Endometrium (tissue), 2 donors: Measurements from ENCODE around the gene REXO5.

Source experiments
- FAIRE-seq: peaks from 2 replicates; lab custom pipeline; 2012; peaks lifted over from hg19 to GRCh38; lab: Jason Lieb, UNC
- donor health status: control.
- donor health status: control.

The REXO5 gene

GRCh38 chr16:20871941-20872815 lies 65.9 kb downstream of the REXO5 start:
- no peak for FAIRE-seq

- no peak for FAIRE-seq
Measured at GRCh38 chr16:20873331-20873730, 67.0 kb downstream of the REXO5 start.

- no peak for FAIRE-seq
Measured at GRCh38 chr16:20874088-20874581, 67.8 kb downstream of the REXO5 start.

GRCh38 chr16:20875355-20875650 lies 69.0 kb downstream of the REXO5 start:
- FAIRE-seq = no peak

- no peak for FAIRE-seq
Measured at GRCh38 chr16:20878682-20879147, 72.4 kb downstream of the REXO5 start.

- no peak for FAIRE-seq
Measured at GRCh38 chr16:20879175-20880040, 73.1 kb downstream of the REXO5 start.

GRCh38 chr16:20880867-20881502 lies 74.7 kb downstream of the REXO5 start:
- no peak for FAIRE-seq

- no peak for FAIRE-seq
Measured at GRCh38 chr16:20881503-20881878, 75.2 kb downstream of the REXO5 start.

- FAIRE-seq = no peak
Measured at GRCh38 chr16:20883554-20884239, 77.4 kb downstream of the REXO5 start.

- FAIRE-seq = no peak
Measured at GRCh38 chr16:20884240-20884556, 77.9 kb downstream of the REXO5 start.

GRCh38 chr16:20886320-20886719 lies 80.0 kb downstream of the REXO5 start:
- FAIRE-seq = no peak

GRCh38 chr16:20887207-20887606 lies 80.9 kb downstream of the REXO5 start:
- FAIRE-seq = no peak

- FAIRE-seq = no peak
Measured at GRCh38 chr16:20889625-20890275, 83.4 kb downstream of the REXO5 start.

- no peak for FAIRE-seq
Measured at GRCh38 chr16:20894388-20894787, 88.1 kb downstream of the REXO5 start.

GRCh38 chr16:20897253-20897897 lies 91.0 kb downstream of the REXO5 start:
- no peak for FAIRE-seq

GRCh38 chr16:20897922-20898321 lies 91.6 kb downstream of the REXO5 start:
- no peak for FAIRE-seq

GRCh38 chr16:20899071-20899470 lies 92.7 kb downstream of the REXO5 start:
- FAIRE-seq = no peak
